GM12891 (cell line): Measurements from ENCODE around the gene PLD1.

Experiments
- POLR2A ChIP-seq: IDR thresholded peaks from 2 replicates; pipeline ENCODE4 v1.6.1; 2011; ENCODE audit warnings: low read depth, low read length, control low read depth
- POLR2AphosphoS5 ChIP-seq: IDR thresholded peaks from 2 replicates; pipeline ENCODE4 v1.6.1; 2011; ENCODE audit warnings: low read depth, low read length, control low read depth

DNA sequence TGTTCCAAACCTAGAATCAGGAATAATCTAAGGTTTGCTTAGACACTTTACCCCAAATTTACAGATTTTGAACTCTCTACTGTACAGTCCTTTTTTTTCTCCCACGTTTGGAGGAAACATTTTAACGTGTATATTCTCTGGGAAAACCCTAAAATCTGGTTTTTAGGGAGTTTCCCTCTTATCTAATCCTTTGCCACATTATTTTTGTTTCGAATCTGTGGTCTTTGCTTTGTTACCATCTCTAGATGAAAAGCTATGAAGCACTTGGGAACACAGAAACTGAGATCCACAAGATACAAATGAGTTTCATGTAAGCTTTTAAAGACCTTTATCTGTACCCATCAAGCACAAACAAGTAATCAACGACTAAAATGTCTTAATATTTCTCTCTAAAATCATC is 41.3 kb downstream of the PLD1 start:
- TF ChIP-seq POLR2AphosphoS5 (no peak), POLR2A (no peak)
